ENCODE data around the gene CCDC149.

Gene CCDC149

DNA sequence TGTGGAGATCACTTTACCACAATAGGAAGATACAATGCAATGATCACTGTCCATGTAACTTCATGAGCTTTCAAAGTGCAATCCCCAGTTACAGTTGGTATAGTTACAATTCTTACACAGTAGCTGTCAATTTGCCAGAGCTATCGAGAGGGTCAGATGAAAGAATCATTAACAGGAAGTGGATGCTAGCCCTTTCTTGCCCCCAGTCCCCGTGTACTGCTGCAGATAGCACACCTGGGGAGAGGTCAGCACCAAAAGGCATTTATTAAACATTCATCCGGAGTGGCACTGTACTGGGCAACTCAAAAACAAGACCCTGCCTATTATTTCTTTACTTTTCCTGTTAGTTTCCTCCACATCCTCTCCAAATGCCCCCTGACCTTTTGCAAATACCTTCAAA, 69.7 kb downstream of the CCDC149 start:
- no peak for DNase-seq (ENCODE audit: low read depth in 2 of 2)

GRCh38 chr4:24842356-24842755, 70.5 kb downstream of the CCDC149 start:
- no peak for DNase-seq (ENCODE audit: low read depth in 2 of 2)

- DNase-seq (ENCODE audit: low read depth in 2 of 2) = no peak
Observed at GRCh38 chr4:24840826-24841543, 71.9 kb downstream of the CCDC149 start.

GRCh38 chr4:24840362-24840761, 72.5 kb downstream of the CCDC149 start:
- DNase-seq (ENCODE audit: low read depth in 2 of 2) = no peak

GRCh38 chr4:24837781-24838180, 75.1 kb downstream of the CCDC149 start:
- DNase-seq (ENCODE audit: low read depth in 2 of 2) = no peak

DNA sequence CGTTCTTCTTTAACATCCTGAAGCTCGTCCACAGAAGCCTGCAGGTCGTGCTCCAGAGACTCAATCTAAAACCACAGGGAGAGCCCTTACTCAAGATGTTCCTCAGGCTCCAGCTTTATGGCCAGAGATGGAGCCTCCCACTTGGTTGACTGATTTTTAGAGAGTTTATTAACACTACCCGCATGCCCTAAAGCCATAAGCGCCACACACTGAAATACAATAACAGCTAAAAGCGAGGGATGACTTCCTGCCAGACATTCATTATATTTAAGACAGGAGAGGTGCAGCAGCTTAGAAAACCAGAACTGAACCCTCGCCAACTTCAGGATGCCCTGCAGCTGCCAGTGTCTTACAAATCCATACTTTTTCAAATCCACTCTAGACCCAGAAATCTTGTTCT, 75.5 kb downstream of the CCDC149 start:
- no peak for DNase-seq (ENCODE audit: low read depth in 2 of 2)

- no peak for DNase-seq (ENCODE audit: low read depth in 2 of 2)
Observed at GRCh38 chr4:24836661-24837242, 76.1 kb downstream of the CCDC149 start.

- DNase-seq (ENCODE audit: low read depth in 2 of 2) = no peak
Observed at GRCh38 chr4:24835696-24836095, 77.1 kb downstream of the CCDC149 start.

- no peak for DNase-seq (ENCODE audit: low read depth in 2 of 2)
Observed at GRCh38 chr4:24831637-24832036, 81.2 kb downstream of the CCDC149 start.

DNA sequence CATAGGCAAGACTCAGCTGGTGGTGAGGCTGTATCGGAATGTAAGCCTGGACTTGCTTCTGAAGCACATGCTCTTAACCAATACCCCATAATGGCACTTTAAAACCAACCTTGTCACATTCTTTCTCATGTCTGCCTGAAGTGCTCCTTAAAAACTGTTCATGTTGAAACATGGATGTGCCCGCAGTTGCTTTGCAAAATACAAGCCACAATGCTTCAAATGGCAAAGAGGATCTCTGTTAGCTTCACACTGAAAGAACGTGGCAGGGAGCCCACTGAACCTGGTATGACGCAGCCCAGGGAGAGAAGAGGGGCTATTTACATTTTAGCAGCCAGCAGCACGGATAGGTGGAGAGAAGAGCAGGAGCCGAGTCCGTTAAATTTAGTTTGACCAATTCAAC, 88.1 kb downstream of the CCDC149 start:
- no peak for DNase-seq (ENCODE audit: low read depth in 2 of 2)

- DNase-seq (ENCODE audit: low read depth in 2 of 2) = no peak
Observed at GRCh38 chr4:24820541-24820940, 92.3 kb downstream of the CCDC149 start.

DNA sequence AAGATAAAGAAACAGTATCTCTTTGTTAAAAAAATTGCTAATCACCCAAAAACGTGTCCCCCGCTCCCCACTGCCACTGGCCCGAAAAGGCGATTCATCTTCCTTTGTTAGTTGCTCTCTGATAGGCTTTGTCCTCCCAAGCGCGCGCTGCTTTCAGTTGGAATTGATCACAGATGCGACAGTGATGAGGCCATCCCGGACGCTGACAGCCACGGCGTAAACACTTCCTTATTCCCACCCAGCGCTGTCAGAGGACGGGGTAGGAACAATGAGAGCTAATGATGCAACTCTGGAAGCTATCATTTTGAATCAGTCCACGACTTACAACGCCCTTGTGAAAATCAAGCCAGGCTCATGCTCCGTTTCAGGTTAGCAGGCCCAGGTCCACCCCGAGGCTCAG, 96.0 kb downstream of the CCDC149 start:
- DNase-seq (ENCODE audit: low read depth in 2 of 2) = no peak

GRCh38 chr4:24813732-24814131, 99.1 kb downstream of the CCDC149 start:
- DNase-seq (ENCODE audit: low read depth in 2 of 2) = no peak

GRCh38 chr4:24810871-24811631, 101.8 kb downstream of the CCDC149 start:
- DNase-seq (ENCODE audit: low read depth in 2 of 2) = no peak

DNA sequence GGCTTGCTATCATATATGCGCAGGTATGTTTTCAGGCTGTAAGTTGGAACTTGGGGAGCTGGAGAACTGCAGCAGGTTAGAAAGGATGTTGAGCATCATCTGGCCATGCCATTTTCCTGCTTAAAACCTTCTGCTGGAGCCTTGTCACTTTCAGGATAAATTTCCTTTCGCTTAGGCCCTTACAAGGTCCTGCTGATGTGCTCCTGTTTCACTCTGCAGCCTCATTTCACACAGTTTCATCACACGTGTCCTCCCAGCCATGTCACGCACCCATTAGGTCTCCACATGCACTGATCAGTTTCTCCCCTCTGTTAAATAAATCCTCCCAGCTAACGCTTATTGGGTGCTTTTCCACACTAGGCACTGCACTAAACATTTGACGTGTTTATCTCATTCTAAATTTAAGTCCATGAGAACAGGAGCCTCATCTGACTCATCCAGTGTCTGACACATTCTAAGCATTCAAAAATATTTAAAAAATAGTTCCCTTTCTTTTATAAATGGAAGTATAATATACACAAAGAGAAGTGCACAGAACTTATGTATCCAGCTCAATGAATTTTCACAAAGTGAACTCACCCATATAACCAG, 102.9 kb downstream of the CCDC149 start:
- no peak for DNase-seq (ENCODE audit: low read depth in 2 of 2)

DNA sequence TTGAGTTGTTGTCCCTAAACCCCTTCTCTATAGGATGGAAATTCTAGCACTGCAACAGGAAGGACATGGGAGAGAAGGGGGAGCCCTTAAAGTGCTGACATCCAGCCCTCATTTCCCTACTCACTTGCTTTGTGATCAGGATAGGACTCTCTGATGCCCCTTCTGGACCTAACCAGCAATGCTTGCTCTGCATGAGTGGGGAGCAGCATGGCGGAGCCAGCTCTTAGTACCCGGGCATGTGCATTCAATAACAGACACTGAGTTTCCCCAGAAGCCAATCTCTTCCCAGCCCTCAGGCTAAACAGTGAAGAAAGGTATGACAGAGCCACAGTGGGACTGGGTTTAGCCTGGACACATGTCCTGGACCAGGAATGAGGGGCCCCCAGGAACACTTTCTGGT, 103.5 kb downstream of the CCDC149 start:
- DNase-seq (ENCODE audit: low read depth in 2 of 2) = no peak

DNA sequence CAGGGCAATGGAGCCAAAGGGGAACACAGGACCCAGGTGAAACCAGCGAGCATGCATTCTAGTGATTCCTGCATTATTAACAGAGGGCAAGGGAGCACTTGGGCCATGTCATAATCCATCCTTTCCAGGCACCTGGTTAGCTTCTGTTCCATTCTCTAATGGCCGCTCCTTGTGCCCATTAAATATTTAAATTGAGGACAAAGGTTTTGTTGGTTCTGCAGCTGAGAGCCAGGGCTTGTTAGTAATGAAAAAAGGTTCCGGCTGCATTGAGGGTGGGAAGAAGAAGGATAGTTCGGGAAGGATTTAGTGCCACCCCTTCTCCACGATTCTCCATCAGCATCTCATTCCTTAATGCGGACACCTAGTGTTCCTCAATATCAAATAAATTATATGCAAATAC, 103.9 kb downstream of the CCDC149 start:
- DNase-seq (ENCODE audit: low read depth in 2 of 2) = no peak

DNA sequence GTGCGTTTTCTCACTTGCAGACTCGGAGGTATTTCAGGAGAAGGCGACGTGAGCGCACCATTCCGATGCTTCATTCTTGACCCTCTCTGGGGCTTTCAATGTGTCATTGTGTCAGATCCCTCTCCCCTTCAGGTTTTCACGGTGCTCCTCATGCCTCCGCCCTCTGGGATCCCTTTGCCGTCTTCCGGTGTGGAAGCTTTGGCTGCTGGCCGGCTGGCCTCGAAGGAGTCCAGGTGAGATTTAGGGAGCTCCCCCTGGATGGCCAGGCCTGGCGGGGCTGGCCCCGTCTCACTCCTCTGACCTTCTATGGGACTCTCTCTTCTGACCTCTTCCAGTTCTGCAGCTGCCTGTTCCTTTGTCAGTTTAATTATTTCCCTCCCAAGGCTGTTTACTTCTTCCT, 104.6 kb downstream of the CCDC149 start:
- no peak for DNase-seq (ENCODE audit: low read depth in 2 of 2)

DNA sequence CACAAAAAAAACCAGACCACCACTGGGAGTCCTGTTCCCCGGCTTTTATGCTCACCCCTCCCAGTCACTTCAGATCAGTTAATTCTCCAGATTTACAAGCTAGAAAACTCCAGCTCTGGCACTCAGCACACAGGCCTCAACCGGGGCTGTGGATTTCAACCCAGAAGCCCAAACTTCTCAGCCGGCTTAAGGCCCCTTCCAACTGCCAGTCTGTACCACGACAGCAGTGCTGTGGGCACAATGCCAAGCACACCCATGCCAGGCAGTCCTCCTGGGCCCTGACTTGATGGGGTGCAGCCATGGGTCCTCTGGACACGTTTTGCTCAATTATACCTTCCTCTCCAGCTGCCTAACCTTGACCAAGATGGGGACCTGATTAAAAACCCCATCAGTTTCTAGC, 105.2 kb downstream of the CCDC149 start:
- DNase-seq (ENCODE audit: low read depth in 2 of 2) = no peak

DNA sequence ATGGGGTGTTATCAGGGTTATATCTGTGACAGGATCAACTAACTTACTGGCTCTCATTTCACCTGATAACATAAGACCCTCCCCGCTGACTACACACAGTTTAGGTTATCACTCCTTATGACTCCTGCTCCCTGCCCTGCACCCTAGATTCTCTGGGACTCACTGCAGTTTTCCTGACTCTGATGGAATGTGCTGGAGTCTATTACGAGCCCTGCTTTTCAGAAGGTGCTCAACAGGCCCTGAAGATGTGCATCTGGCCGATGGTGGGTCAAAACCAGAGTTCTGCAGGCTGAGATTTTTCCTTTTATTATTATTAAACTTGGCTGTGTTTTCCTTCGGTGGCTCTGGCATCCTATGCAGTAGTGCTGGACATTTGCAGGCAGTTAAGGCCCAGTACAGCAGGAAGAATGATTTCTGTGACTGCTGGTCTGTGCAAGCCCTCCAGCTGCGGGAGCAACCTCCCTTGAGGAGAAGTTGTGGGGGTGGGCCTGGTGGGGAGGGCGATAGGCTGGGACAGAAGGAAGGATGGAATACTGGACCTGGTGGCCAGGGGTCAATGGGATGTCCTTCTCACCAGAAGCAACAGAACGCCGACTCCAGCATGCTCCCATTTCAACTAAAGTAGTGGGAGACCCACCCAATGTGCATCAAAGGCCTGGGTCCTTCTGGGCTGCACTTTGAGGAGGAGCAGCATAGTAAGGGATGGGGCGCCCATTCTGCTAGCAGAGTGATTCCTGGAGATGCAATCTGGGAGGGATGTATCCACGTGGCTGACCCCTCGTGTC, 106.4 kb downstream of the CCDC149 start:
- no peak for DNase-seq (ENCODE audit: low read depth in 2 of 2)

DNA sequence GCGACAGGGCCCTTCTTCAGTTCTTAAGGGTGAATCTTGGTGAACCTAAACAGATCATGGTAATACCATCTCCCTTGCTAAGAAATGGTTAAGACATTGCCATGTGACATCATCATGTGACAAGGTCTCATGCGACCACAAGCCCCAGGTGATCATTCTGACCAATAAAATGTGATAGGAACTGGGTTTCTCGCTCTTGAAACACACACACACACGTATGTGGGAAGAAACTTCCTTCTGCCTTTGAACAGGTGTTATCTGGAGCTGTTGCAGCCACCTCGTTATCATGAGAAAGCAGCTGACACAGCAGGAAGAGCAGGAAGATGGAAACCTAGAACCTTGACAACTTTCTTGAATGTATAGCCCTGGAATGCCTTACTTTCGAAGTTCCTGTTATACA, 107.3 kb downstream of the CCDC149 start:
- no peak for DNase-seq (ENCODE audit: low read depth in 2 of 2)

- no peak for DNase-seq (ENCODE audit: low read depth in 2 of 2)
Observed at GRCh38 chr4:24805067-24805466, 107.8 kb downstream of the CCDC149 start.

All from stimulated activated CD4-positive, alpha-beta T cell treated with anti-CD3 and anti-CD28 coated beads, Interleukin-1b, Interleukin-23, amount 100 ng/mL, for 4 hours (primary cell).